ENCODE results near the gene TACC3. TPM values are rescaled to one million over a fixed set of nuclear protein-coding genes. Genes with fewer than 3 reads are reported as not detected.
A peak's percentile ranks its signal among the peaks of the same experiment; 100 is the strongest.
"Not testable (repeated sequence)": the region's sequence is repeated elsewhere in the genome, so short reads cannot be mapped to it uniquely, and the experiment has no call there.

Gene TACC3
- total RNA-seq, 1 donor from 2014 or later: 91.4 TPM

DNA sequence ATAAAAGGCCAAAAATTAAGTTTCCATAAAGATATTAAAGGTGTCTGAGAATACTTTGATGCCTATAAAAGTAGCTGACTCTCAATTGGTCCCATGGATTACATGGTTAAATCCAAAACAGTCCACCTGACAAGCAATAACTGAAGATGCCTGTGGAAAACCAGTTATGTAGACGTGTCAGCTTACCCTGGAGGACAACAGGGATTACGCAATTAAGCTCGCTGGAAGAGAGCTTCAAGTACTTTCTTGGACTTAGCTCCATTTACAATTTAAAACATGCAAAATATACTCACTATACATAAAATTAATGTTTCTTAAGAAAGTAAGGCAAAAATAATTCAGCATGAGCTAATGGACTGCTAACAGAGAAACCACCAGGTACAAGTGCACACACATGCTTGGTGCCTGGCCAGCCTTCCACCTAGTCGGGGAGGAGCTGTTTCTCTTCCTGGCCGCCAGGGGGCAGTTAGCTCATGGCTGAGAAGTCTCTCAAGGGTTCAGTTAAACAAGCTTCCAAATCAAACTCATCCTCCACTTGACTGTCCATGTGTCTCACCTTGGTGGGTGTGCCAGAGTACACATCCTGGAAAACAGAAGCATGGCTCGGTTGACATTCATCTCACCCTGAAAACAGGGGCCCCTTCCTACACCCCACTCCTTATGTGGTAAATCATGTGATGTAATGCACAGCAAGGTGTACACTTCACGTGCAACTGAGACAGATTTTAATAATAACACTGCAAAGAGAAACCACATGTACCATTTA is 28.0 kb upstream of the TACC3 start:
- Mint-ChIP-seq H3K27me3 (no peaks in the 10 kb centered on the region), H3K36me3 (peaks cover 21% of the 10 kb centered on the region), H3K4me1 (ENCODE audit: unreplicated experiment) (no peaks in the 10 kb centered on the region), H3K27ac (peak overlapping the region; percentile 70), H3K9me3 (no peaks in the 10 kb centered on the region), H3K4me3 (no peak overlapping the region)
- DNase-seq (ENCODE audit: extremely low spot score, unreplicated experiment): no peak
- TF ChIP-seq, protein P1, sequence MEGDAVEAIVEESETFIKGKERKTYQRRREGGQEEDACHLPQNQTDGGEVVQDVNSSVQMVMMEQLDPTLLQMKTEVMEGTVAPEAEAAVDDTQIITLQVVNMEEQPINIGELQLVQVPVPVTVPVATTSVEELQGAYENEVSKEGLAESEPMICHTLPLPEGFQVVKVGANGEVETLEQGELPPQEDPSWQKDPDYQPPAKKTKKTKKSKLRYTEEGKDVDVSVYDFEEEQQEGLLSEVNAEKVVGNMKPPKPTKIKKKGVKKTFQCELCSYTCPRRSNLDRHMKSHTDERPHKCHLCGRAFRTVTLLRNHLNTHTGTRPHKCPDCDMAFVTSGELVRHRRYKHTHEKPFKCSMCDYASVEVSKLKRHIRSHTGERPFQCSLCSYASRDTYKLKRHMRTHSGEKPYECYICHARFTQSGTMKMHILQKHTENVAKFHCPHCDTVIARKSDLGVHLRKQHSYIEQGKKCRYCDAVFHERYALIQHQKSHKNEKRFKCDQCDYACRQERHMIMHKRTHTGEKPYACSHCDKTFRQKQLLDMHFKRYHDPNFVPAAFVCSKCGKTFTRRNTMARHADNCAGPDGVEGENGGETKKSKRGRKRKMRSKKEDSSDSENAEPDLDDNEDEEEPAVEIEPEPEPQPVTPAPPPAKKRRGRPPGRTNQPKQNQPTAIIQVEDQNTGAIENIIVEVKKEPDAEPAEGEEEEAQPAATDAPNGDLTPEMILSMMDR (conservative IDR thresholded peaks at IDR 0.05): peak; percentile 97

DNA sequence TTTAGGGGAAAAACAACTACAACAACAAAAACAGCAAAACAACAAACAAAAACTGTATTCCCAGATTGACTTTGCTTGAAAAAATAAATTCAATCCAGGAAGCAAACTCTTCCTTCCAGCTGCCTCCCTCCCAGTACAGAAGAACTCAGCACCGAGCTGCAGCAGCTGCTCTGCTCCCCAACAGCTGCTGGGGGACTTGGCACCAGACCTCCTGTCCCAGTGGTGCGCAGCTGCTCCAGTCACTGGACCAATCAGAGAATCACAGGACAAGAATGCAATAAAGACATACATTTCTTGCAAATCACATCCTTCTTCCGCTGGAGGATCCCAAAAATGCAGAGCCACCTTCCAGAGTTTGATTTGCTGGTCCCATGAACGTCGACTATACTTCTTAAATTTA is 25.4 kb upstream of the TACC3 start:
- no peak overlapping the region for H3K4me3 Mint-ChIP-seq

DNA sequence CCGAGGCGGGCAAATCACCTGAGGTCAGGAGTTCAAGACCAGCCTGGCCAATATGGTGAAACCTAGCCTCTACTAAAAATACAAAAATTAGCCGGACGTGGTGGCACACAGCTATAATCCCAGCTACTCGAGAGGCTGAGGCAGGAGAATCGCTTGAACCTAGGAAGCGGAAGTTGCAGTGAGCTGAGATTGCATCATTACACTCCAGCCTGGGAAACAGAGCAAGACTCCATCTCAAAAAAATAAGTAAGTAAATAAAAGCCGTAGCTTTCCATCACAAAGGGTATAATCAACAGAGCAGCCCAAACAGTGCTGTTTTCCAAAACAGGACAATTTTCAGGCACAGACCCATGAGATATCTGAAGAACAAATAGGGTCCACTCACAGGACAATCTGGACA is 19.6 kb upstream of the TACC3 start:
- H3K4me3 Mint-ChIP-seq; H3K4me1 Mint-ChIP-seq (ENCODE audit: unreplicated experiment); DNase-seq (ENCODE audit: extremely low spot score, unreplicated experiment); H3K27me3 Mint-ChIP-seq; H3K9me3 Mint-ChIP-seq; H3K27ac Mint-ChIP-seq: not testable (repeated sequence)
- H3K36me3 Mint-ChIP-seq: peaks cover 13% of the 10 kb centered on the region

More for the DNA sequence above, 25.4 kb upstream of the TACC3 start:
- Mint-ChIP-seq H3K27me3 (no peaks in the 10 kb centered on the region), H3K27ac (no peak overlapping the region), H3K9me3 (no peaks in the 10 kb centered on the region), H3K36me3 (peaks cover 20% of the 10 kb centered on the region), H3K4me1 (ENCODE audit: unreplicated experiment) (no peaks in the 10 kb centered on the region)
- TF ChIP-seq, protein P1 (conservative IDR thresholded peaks at IDR 0.05): no peak
- no peak for DNase-seq (ENCODE audit: extremely low spot score, unreplicated experiment)

DNA sequence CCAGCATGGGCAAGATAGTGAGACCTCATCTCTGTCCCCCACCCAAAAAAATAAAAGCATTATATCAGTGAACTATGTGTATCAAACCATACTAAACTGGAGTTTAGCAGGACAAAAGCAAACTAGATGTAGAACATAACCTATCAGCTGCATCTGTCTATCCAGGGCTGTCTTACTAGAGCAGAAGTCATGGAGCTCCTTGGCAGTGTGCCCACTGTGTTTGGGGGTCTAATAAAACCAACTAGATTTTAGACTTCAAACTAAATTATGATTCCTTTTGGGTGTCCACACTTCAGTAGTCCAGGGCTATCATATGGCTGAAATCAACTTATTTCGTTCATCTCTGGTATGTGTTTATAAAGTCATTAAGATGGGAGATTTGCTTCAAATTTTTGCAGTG is 17.5 kb upstream of the TACC3 start:
- Mint-ChIP-seq H3K4me1 (ENCODE audit: unreplicated experiment) (peaks cover 8% of the 10 kb centered on the region), H3K9me3 (no peaks in the 10 kb centered on the region), H3K27me3 (no peaks in the 10 kb centered on the region), H3K36me3 (peaks cover 22% of the 10 kb centered on the region), H3K27ac (no peak overlapping the region), H3K4me3 (no peak overlapping the region)
- TF ChIP-seq, protein P1 (conservative IDR thresholded peaks at IDR 0.05): no peak
- DNase-seq (ENCODE audit: extremely low spot score, unreplicated experiment): no peak

DNA sequence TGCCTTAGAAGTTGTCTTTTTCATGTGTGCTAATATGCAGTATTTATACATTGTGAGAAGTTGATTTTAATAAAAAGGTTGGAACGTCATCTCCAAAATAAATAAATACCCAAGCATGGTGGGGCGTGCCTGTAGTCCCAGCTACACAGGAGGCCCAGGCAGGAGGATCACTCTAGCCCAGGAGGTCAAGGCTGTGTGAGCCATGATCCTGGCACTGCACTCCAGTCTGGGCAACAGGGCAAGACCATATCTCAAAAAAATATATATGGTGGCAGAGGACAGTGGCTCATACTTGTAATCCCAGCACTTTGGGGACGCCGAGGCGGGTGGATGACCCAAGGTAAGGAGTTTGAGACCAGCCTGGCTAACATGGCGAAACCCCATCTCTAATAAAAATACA is 15.6 kb upstream of the TACC3 start:
- peaks cover 22% of the 10 kb centered on the region for H3K36me3 Mint-ChIP-seq
- H3K27me3 Mint-ChIP-seq: no peaks in the 10 kb centered on the region
- DNase-seq (ENCODE audit: extremely low spot score, unreplicated experiment): no peak
- no peaks in the 10 kb centered on the region for H3K9me3 Mint-ChIP-seq
- H3K4me3 Mint-ChIP-seq: no peak overlapping the region
- H3K27ac Mint-ChIP-seq: no peak overlapping the region
- TF ChIP-seq, protein P1 (conservative IDR thresholded peaks at IDR 0.05): no peak
- H3K4me1 Mint-ChIP-seq (ENCODE audit: unreplicated experiment): peaks cover 16% of the 10 kb centered on the region

DNA sequence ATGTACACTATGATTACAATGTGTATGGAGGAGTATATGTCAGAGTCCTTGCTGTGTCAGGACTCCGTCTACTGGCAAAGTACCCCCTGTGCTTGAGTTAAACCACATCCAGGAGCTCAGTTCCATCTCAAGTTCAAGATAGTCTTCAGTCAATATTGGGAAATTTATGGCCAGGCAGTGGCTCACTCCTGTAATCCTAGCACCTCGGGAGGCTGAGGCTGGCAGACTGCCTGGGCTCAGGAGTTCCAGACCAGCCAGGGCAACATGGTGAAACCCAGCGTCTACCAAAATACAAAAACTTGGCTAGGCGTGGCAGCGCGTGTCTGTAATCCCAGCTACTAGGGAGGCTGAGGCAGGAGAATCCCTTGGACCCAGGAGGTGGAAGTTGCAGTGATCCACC is 15.0 kb upstream of the TACC3 start:
- DNase-seq (ENCODE audit: extremely low spot score, unreplicated experiment): no peak
- Mint-ChIP-seq H3K36me3 (peaks cover 28% of the 10 kb centered on the region), H3K27ac (no peak overlapping the region), H3K9me3 (no peaks in the 10 kb centered on the region), H3K27me3 (no peaks in the 10 kb centered on the region), H3K4me3 (no peak overlapping the region), H3K4me1 (ENCODE audit: unreplicated experiment) (peaks cover 22% of the 10 kb centered on the region)
- TF ChIP-seq, protein P1 (conservative IDR thresholded peaks at IDR 0.05): no peak

Data from type B pancreatic cell (in vitro differentiated cells).